ENCODE measurements around the gene HES4.

The HES4 gene

GRCh38 chr1:999725-1000356 lies at the start of gene HES4:
Gene HES4, minus strand, starts transcription at chr1:1000097. Its CDS starts 124 bp downstream, at chr1:999973.
- peak; percentile 63 to 68 for ATAC-seq

GRCh38 chr1:1048765-1049164 lies 48.9 kb upstream of the HES4 start:
- no peak for ATAC-seq

GRCh38 chr1:1047963-1048362 lies 48.1 kb upstream of the HES4 start:
- ATAC-seq: no peak

- no peak for ATAC-seq
Measured at GRCh38 chr1:1047407-1047806, 47.5 kb upstream of the HES4 start.

GRCh38 chr1:1046767-1047166 lies 46.9 kb upstream of the HES4 start:
- ATAC-seq: no peak

- no peak for ATAC-seq
Measured at GRCh38 chr1:1046243-1046642, 46.3 kb upstream of the HES4 start.

GRCh38 chr1:1045129-1045528 lies 45.2 kb upstream of the HES4 start:
- no peak for ATAC-seq

GRCh38 chr1:1044455-1045078 lies 44.7 kb upstream of the HES4 start:
- ATAC-seq: no peak

GRCh38 chr1:1043921-1044320 lies 44.0 kb upstream of the HES4 start:
- no peak for ATAC-seq

GRCh38 chr1:1043411-1043810 lies 43.5 kb upstream of the HES4 start:
- ATAC-seq: no peak

- no peak for ATAC-seq
Measured at GRCh38 chr1:1042835-1043234, 42.9 kb upstream of the HES4 start.

- no peak for ATAC-seq
Measured at GRCh38 chr1:1041873-1042272, 42.0 kb upstream of the HES4 start.

- no peak for ATAC-seq
Measured at GRCh38 chr1:1041092-1041523, 41.2 kb upstream of the HES4 start.

GRCh38 chr1:1040004-1040991 lies 40.4 kb upstream of the HES4 start:
- peak; percentile 83 for ATAC-seq

GRCh38 chr1:1039145-1039910 lies 39.4 kb upstream of the HES4 start:
- peak; percentile 19 to 40 for ATAC-seq

GRCh38 chr1:1038694-1039093 lies 38.8 kb upstream of the HES4 start:
- ATAC-seq: no peak

GRCh38 chr1:1037366-1038327 lies 37.8 kb upstream of the HES4 start:
- ATAC-seq: no peak

- ATAC-seq: no peak
Measured at GRCh38 chr1:1035291-1035943, 35.5 kb upstream of the HES4 start.

- no peak for ATAC-seq
Measured at GRCh38 chr1:1034439-1034781, 34.5 kb upstream of the HES4 start.

- no peak for ATAC-seq
Measured at GRCh38 chr1:1033731-1034438, 34.0 kb upstream of the HES4 start.

Measured in activated CD4-positive, CD25-positive, alpha-beta regulatory T cell treated with anti-CD3 and anti-CD28 coated beads, Interleukin-2, amount 50 U/mL, for 24 hours (primary cell).